Measurements from ENCODE around the gene RAMP3. TPM values are rescaled to one million over a fixed set of nuclear protein-coding genes. Genes with fewer than 3 reads are reported as not detected.
"Not testable (repeated sequence)": the region's sequence is repeated elsewhere in the genome, so short reads cannot be mapped to it uniquely, and the experiment has no call there.

Gene RAMP3
- total RNA-seq, 4 donors from 2014 or later, result 9.6 to 39.3 (median 33.2) TPM

DNA sequence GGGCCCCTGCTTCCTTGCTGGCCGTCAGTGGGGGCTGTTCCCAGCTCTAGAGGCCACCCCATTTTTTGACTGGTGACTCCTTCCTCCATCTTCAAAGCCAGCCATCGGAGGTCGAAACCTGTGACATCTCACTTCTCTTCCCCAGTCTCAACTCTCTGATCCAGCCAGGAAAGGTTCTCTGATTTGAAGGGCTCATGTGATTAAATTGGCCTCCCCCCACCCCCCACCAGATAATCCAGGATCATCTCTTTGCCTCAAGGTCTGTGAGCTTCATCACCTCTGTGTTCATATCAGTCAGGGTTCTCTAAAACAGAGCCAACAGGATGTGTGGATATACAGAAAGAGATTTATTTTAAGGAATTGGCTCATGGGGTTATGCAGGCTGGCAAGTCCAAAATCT lies 5.6 kb upstream of the RAMP3 start:
- intact Hi-C loops (cut with DNase I; ENCODE audit: low total_unique reads) (loop anchor here (10.0 kb wide), 1 partner anchor 703 kb away; no protein-coding TSS in a partner anchor), in situ Hi-C loops (cut with MboI; ENCODE audit: low sequenced_read_pairs in 4 of 4) (loop anchor here (5.0 to 25.0 kb wide), 3 partner anchors 103 to 710 kb away; partner anchors contain the start of gene CCDC201 (in 4 of the 4))
- Histone ChIP-seq H3K27ac (no peak overlapping the region), H3K36me3 (no peaks in the 10 kb centered on the region), H3K4me3 (no peak overlapping the region), H3K4me1 (peaks cover 0 to 3% of the 10 kb centered on the region in 2 donors), H3K9me3 (no peaks in the 10 kb centered on the region), H3K27me3 (peaks cover 0 to 2% (median 1%) of the 10 kb centered on the region in 3 donors)
- DNase-seq (no peak), ATAC-seq (no peak)
- TF ChIP-seq CTCF (IDR thresholded peaks at IDR 0.05 in 4 of 5, conservative IDR thresholded peaks at IDR 0.05 in 1 of 5), result no peak
- no peak for TF ChIP-seq POLR2A (IDR thresholded peaks at IDR 0.05)

DNA sequence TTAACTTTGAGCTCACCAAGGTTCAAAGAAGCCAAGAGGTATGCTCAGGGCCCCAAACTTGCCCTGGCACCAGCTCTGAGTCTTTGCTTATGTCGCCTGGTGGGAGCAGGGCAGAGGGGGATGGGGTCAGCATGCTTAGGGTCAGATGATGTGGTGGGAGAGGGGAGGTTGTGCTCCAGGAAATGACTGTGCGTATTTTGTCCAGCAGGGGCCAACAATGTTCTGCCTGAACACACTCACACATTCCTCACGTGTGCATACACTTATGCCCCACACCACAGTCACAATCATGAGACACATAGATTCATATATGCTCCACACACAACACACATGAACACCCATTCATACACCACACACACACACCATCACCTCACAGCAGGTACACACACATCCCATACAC lies 4.4 kb upstream of the RAMP3 start:
- in situ Hi-C loops (cut with MboI; ENCODE audit: low sequenced_read_pairs in 4 of 4), result loop anchor here (5.0 to 25.0 kb wide), 3 partner anchors 102 to 709 kb away; partner anchors contain the start of gene CCDC201 (in 4 of the 4)
- TF ChIP-seq CTCF (IDR thresholded peaks at IDR 0.05 in 4 of 5, conservative IDR thresholded peaks at IDR 0.05 in 1 of 5) (no peak), POLR2A (IDR thresholded peaks at IDR 0.05) (no peak)
- intact Hi-C loops (cut with DNase I; ENCODE audit: low total_unique reads), result loop anchor here (10.0 kb wide), 1 partner anchor 702 kb away; no protein-coding TSS in a partner anchor
- Histone ChIP-seq H3K36me3 (no peaks in the 10 kb centered on the region), H3K4me3 (no peak overlapping the region), H3K9me3 (no peaks in the 10 kb centered on the region), H3K4me1 (peaks cover 0 to 3% of the 10 kb centered on the region in 2 donors), H3K27me3 (peaks cover 1 to 12% (median 7%) of the 10 kb centered on the region in 3 donors), H3K27ac (no peak overlapping the region)
- DNase-seq (no peak), ATAC-seq (no peak)

- H3K4me3 ChIP-seq, H3K27ac ChIP-seq, H3K36me3 ChIP-seq, DNase-seq, ATAC-seq, H3K4me1 ChIP-seq, H3K9me3 ChIP-seq: not testable (repeated sequence)
- H3K27me3 ChIP-seq, result peaks cover 4 to 12% (median 7%) of the 10 kb centered on the region in 3 donors
- in situ Hi-C loops (cut with MboI; ENCODE audit: low sequenced_read_pairs in 4 of 4) (loop anchor here (5.0 to 25.0 kb wide), 3 partner anchors 101 to 708 kb away; partner anchors contain the start of gene CCDC201 (in 4 of the 4)), intact Hi-C loops (cut with DNase I; ENCODE audit: low total_unique reads) (loop anchor here (1.0 to 10.0 kb wide), 2 partner anchors 106 to 701 kb away; no protein-coding TSS in a partner anchor)
These were observed 3.7 kb upstream of the RAMP3 start for GRCh38 chr7:45153861-45154260.

DNA sequence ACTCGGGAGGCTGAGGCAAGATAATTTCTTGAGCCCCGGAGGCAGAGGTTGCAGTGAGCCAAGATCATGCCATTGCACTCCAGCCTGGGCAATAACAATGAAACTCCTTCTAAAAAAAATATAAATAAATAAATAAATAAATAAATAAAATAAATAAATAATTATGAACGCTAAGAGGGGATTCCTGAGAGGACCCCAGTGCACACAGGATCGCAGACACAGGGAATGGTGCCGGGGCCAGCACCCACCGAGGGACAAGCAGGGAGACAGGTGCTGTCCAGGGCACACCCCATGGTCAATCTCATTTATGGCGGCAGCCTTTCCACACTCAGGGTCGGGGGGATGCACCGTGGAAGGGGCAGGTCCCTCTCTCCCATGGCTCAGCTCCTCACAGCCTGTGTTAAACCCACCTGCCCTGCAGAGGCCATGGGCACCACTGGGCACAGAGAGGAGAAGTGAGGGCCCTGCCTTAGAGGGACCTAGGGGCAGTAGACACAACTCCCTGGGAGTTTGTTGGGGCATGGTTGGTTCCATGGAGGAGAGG lies 2.2 kb upstream of the RAMP3 start:
- intact Hi-C loops (cut with DNase I; ENCODE audit: low total_unique reads), result loop anchor here (10.0 kb wide), 1 partner anchor 699 kb away; no protein-coding TSS in a partner anchor
- TF ChIP-seq POLR2A (IDR thresholded peaks at IDR 0.05) (no peak), CTCF (IDR thresholded peaks at IDR 0.05 in 4 of 5, conservative IDR thresholded peaks at IDR 0.05 in 1 of 5) (no peak)
- in situ Hi-C loops (cut with MboI; ENCODE audit: low sequenced_read_pairs in 4 of 4), result loop anchor here (5.0 to 25.0 kb wide), 3 partner anchors 97 to 707 kb away; partner anchors contain the start of gene CCDC201 (in 4 of the 4)
- DNase-seq (no peak), ATAC-seq (no peak)
- Histone ChIP-seq H3K9me3 (no peaks in the 10 kb centered on the region), H3K4me3 (no peak overlapping the region), H3K27ac (no peak overlapping the region), H3K4me1 (peaks cover 0 to 3% of the 10 kb centered on the region in 2 donors), H3K27me3 (peaks cover 4 to 12% (median 7%) of the 10 kb centered on the region in 3 donors), H3K36me3 (no peaks in the 10 kb centered on the region)

- Histone ChIP-seq H3K9me3 (no peaks in the 10 kb centered on the region), H3K4me1 (peaks cover 0 to 3% of the 10 kb centered on the region in 2 donors), H3K27me3 (peaks cover 4 to 12% (median 7%) of the 10 kb centered on the region in 3 donors), H3K27ac (no peak overlapping the region), H3K4me3 (no peak overlapping the region), H3K36me3 (no peaks in the 10 kb centered on the region)
- in situ Hi-C loops (cut with MboI; ENCODE audit: low sequenced_read_pairs in 4 of 4), result loop anchor here (5.0 to 25.0 kb wide), 3 partner anchors 96 to 706 kb away; partner anchors contain the start of gene CCDC201 (in 4 of the 4)
- intact Hi-C loops (cut with DNase I; ENCODE audit: low total_unique reads), result loop anchor here (10.0 kb wide), 1 partner anchor 699 kb away; no protein-coding TSS in a partner anchor
- TF ChIP-seq CTCF (IDR thresholded peaks at IDR 0.05 in 4 of 5, conservative IDR thresholded peaks at IDR 0.05 in 1 of 5) (no peak), POLR2A (IDR thresholded peaks at IDR 0.05) (no peak)
- DNase-seq (no peak), ATAC-seq (no peak)
These were observed 1.6 kb upstream of the RAMP3 start for GRCh38 chr7:45155941-45156340.
